Hematopoietic multipotent progenitor cell treated with erythropoietin and hydrocortisone succinate and interleukin-3 and kit ligand, for 6 days (in vitro differentiated cells): ENCODE measurements around the gene GPR137.
"Not testable (repeated sequence)": the region's sequence is repeated elsewhere in the genome, so short reads cannot be mapped to it uniquely, and the experiment has no call there.

Experiments used
- DNase-seq: peaks from one replicate; pipeline ENCODE4 v3.0.0-alpha.2; 2015

GPR137 gene, protein sequence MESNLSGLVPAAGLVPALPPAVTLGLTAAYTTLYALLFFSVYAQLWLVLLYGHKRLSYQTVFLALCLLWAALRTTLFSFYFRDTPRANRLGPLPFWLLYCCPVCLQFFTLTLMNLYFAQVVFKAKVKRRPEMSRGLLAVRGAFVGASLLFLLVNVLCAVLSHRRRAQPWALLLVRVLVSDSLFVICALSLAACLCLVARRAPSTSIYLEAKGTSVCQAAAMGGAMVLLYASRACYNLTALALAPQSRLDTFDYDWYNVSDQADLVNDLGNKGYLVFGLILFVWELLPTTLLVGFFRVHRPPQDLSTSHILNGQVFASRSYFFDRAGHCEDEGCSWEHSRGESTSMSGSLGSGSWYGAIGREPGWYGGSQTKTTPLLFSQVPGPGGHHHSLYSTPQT

DNA sequence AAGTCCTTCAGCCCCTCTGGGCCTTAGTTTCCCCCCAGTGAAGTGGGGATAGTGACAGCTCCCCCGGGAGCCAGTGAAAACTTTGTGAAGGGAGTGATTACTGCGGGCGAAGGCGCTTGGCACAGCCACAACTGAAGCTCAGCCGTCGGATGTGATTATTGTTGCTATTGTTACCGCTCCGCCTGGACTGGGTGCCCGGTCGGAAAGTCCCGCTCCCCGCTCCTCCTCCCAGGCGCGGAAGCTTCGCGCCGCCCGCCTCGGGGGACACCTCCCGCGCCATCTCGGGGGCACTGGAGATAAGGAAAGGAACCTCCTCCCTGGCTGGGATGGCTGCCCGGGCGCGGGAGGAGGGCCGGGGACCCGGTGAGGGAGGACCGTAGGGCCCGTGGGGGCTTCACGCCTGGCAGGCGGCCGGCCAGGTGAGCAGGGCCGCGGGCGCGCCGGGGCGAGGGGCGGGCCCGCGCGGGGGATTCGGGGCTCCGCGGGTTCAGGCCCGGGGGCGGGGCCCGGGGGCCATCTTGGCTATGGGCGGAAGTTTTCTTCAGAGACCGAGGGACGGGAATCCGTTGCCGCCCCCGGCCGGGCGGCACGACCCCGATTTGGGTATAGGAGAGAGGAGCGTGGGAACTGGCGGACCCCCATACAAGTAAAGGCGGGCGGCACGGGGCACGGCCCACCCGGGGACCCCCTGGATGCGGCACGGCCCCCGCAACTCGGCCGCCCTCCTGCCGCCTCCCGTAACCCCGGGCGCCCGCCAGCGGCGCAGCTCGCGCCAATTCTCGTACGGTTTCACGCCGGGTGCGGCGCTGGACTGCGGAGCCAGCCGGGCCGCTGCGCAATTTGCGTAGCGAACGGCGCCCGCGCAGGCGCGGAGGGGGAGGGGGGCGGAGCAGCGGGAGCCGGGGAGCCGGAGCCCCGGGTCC, at the start of gene GPR137:
Gene GPR137 (plus strand): TSS at position 887 of the 923 bp plus-strand sequence. CDS start 677 bp downstream, outside the sequence.
- peak; percentile 89 for DNase-seq

DNA sequence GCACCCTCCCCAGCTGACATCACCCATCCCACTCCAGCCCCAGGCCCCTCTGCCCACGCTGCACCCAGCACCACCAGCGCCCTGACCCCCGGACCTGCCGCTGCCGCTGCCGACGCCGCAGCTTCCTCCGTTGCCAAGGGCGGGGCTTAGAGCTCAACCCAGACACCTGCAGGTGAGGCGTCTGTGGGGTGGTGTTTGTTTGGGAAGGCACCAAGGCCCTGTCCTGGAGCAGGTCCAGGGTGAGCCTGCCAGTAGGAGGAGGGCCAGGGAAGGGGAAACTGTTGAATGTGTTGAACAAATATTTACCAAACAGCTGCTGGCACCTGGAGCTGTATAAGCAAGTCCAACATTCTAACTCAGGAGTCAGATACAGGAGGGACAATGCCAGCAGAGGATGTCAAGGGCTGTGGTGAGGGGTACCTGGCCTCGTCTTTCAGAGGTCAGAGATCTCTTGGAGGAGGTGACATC, 48.1 kb upstream of the GPR137 start:
- no peak for DNase-seq

DNA sequence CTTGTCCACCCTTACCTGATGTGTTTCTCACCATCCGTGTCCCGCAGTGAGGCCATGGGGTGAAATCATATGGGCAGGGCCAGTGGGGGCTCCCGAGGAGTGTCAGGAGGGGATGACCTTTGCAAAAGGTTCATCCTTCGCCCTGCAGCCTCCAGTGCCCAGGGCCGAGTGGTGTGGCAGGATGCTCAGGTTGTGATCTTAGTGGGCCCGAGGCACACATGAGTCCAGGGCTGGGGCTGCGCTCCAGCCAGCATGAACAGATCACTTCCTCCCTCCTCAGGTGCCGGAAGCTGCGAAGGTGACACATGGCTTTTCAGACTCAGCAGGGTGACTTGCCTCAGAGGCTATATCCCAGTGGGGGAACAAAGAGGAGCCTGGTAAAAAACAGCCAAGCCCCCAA, 47.6 kb upstream of the GPR137 start:
- no peak for DNase-seq

DNA sequence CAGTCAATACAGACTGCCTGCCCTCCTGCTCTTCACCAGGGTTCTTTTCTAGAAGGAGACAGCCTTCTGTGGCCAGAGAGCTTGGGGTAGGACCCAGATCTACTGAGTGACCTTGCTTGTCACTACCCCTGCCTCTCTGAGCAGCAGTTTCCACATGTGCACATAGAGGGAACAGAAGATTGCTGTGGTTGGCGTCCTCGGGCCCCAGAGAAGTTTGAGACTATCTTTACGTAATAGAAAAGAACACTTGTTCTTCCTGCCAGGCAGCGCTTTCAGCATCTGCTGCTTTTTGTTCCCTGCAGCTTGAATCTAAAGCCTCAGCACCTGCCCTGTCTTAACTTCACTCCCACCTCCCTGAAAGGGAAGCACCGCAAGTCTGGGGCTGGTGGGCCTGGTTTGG, 46.6 kb upstream of the GPR137 start:
- DNase-seq = no peak

DNA sequence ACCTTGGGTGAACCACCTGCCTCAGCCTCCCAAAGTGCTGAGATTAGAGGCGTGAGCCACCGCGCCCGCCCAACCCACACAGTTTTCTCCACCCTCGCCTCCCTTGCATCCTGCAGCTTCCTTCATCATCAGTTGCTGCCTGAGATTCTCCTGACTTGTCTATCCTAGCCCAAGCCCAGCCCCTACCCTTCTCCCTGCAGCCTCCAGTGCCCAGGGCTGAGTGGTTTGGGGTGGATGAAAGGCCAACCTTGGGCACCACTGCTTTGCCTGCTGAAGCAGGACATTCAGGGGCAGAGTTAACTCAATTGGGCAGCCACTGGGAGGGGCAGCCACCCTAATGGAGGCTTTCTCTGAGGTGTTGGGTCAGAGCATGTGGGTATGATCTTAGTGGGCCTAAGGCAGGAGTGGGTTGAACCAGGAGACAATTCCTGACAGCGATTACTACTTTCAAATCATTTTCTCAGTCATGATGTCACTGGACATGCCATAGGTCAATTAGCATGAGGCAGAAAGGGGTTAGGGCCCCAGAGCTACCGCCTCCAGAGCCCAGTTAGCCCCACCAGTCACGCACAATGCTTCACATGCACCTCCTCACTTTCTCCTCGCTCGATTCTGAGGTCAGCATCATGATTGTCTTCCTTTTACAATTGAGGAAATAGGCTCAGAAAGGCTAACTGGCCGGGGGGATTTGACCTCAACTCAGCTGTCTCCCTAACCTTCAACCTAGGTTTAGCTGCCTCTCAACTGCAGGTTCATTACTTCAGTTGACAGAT, 45.8 kb upstream of the GPR137 start:
- DNase-seq = no peak

DNA sequence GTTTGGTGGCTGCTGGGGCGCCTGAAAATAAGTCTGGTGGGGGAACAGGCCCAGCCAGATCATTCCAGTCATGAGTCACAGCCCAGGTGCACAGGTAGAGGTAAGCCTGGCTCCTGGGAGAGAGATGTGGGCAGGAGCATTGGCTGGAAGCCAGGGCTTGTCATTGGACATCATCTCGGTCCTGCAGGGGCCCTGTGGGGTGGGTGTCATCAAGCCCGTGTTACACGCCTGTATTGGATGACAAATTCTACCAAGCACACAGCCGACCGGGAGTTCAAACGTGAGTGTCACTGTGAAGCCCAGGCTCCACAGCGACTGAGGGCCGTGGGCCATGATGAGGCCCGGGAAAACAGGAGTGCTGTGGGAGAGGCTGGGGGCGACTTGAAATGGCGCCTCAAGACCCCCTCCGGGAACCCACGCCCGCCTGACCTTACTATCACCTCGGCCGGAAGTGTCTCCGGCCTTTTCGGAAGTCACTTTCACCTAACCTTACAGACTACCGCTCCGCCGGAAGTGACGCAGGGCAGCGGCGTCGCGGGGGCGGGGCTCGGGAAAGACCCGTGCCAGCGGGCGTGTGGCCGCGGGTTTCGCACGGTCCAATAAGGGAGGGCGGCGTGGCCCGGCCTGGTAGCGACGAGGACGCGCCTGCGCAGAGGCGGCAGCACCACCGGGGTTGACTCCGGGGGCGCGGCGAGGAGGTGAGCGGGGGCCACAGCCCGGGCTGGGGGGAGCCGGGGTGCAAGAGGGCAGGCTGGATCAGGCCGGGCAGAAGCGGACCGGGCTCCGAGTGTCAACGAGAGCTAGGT, 45.0 kb upstream of the GPR137 start, which contains the start of gene FKBP2:
Gene FKBP2 (plus strand): TSS at position 661 of the 806 bp plus-strand sequence. CDS start 1,293 bp downstream, outside the sequence.
- peak; percentile 98 for DNase-seq

DNA sequence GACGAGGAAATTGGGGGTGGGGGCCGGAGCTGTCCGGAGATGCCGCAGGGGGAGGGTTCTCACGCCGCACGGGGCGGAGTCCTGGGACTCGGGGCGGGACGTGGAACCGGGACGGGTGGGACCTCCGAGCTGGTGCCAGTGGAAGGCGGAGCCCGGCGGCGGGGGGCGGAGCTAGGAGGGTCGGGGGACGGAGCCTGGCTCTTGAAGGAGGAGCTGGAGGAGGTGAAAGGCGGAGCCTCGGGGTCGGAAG, 44.5 kb upstream of the GPR137 start:
- DNase-seq = no peak

DNA sequence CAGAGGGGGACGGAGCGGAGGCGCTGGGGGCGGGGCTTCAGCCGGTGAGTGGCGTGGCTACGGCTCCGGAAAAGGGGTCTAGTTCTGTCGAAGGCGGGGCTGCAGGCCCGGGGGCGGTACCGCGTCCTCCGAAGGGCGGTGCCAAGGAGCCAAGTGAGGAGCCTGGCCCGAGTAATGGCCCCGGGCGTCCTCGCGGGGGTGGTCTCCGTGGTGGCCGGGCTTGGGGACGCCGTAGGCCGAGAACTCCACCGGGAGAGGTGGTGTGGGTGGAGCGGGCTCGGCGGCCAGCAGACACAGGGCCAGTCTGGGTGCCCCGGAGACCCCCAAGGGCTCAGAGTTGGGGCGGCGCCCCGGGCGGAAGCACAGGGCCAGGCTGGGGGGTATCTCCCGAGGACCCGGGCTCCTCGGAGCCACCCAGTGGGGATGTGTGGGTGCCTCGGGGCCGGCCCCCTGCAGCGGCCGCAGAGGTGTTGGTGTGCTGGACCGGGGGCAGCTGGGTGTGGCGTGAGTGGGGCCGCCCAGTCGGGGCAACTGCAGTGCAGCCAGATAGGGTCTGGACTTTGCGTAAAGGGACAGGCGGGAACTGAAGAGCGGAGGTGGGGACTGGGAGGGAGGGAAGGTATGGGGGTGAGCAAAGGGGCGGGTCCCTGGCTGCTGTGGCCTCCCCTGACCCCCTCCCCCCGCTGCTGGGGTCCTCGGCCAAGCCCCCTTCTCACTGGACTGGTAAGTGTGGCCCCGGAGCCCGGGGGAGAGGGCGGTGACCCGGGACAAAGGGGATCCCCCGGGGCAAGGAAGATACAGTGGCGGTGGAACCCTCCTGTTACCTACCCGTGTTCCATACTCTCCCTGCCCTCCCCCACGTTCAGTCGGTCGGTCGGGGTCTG, 43.9 kb upstream of the GPR137 start:
- DNase-seq = peak; percentile 99

DNA sequence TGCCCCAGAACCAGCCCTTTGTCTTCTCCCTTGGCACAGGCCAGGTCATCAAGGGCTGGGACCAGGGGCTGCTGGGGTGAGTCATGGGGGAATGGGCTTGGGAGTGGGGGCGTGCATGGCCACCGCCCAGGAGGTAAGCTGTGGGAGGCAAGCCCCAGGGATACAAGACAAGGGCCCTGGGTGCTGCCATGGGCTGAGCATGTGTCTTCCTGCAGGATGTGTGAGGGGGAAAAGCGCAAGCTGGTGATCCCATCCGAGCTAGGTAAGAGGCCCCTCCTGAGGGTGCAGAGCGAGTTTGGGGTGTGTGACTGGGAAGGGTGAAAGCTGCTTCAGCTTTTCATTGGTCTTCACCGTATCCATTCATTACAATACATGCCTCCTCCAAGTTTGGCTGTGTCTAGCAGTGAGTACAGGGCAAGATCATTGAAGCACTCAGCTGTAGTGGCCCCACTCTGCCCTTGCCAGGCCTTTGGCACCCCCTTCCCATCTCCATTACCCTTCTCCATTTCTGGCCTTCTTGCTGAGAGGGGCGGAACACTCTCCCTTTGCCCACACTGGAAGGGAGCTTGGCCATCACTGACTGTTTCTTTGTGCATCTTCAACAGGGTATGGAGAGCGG, 42.3 kb upstream of the GPR137 start:
- no peak for DNase-seq

DNA sequence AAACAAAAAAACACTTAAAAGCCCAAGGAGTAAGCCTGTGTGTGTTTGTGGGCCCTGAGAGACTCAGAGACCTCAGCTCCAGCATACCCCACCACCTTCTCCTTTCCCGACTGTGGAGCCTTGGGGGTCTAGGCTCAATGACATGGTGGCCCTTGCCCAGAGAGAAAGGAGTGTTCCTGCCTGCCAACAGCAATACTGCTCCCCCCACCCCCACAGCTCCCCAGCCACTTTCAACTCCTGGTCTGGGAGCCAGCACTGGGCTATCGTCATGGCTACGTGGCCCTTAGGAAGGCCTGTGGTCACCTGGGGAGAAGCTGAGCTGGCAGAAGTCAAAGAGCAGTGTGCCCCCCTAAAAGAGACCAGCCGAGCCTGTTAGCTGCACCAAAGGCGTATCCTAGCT, 41.5 kb upstream of the GPR137 start:
- DNase-seq = no peak

DNA sequence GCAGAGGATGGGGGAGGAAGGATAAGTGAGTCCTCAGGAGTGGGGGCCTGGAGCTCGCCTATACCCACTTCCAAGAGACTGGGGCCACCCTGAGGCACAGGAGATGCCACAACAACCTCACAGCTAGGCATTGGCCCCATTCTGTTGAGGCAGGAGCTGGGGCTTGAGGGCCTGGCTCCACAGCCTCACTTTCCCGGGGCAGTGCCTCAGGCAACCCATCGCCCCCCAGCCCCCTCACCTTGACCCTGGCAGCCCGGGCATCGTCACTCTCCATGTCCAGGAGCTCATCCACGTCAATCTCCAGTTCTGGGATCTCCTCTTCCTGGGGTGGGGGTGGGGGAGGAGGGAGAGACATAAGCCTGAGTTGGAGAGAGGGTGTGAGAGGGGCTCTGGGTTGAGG, 40.7 kb upstream of the GPR137 start:
- peak; percentile 38 for DNase-seq

DNA sequence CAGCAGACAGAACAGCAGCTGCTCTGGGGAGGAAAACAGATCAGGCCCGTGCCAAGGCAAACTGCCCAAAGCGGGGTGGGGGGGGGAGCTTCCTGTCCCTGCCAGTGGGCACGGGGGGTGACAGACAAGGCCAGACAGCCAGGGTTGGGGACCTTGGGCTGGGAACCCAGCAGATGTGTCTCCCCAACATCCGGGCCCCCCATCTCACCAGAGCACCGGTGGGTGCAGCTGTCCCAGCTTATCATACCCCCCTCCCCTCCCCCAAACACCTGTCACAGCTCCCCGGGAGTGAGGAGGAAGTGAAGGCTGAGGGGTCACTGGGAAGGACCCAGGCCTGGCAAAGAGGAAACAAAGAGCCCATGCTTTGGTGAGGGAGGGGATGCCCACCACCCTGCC, 40.2 kb upstream of the GPR137 start:
- peak; percentile 57 for DNase-seq

DNA sequence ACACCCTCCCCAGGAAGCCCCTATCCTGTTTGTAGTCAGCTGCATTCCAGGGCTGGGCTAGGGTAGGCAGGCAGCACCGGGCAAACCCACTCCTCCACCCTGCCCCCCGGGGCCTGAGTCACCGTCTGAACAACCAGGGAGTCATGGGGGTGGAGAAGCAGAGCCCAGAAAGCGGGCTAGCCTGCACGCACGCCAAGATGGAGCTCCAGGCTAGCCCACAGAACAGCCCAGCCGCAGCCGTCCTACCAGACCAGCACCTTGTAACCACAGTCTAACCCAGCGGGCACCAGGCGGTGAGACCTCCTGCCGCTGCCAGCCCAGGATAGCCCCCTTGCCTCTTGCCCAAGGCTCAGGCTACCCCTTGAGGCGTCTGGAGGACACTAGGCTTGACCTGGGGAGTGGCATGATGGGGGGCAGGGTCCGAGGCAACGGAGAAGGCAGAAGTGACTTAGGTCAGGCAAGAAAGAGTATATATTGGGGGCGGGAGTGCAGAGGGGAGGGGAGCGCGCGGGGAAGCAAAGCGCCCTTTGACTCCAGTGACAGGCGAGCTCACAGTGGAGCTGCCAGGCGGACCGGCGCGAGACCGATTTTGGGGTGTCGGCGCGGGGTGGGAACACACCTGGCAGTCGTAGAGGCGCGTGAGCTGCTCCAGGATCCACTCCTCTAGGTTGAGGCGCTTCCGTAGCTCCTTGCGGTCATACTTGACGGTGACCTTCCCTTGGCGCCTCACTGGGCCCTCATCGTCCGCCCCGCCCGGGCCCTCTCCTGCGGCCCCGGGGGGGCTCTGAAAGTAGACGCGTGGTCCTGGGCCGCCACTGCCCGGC, 39.6 kb upstream of the GPR137 start:
- peak; percentile 87 for DNase-seq

DNA sequence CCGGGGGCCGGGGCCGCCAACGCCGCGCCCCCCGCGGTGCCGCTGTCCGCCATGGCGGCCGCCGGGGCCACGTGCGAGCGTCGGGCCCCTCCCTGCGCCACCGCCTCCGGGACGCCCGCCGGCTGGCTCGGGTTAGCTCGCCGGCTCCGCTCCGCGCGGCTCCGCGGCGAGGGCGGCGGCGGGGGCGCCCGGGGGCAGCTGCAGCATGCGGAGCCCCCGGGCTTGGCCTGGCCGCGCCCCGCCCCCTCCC, 39.1 kb upstream of the GPR137 start:
- not testable (repeated sequence) for DNase-seq

DNA sequence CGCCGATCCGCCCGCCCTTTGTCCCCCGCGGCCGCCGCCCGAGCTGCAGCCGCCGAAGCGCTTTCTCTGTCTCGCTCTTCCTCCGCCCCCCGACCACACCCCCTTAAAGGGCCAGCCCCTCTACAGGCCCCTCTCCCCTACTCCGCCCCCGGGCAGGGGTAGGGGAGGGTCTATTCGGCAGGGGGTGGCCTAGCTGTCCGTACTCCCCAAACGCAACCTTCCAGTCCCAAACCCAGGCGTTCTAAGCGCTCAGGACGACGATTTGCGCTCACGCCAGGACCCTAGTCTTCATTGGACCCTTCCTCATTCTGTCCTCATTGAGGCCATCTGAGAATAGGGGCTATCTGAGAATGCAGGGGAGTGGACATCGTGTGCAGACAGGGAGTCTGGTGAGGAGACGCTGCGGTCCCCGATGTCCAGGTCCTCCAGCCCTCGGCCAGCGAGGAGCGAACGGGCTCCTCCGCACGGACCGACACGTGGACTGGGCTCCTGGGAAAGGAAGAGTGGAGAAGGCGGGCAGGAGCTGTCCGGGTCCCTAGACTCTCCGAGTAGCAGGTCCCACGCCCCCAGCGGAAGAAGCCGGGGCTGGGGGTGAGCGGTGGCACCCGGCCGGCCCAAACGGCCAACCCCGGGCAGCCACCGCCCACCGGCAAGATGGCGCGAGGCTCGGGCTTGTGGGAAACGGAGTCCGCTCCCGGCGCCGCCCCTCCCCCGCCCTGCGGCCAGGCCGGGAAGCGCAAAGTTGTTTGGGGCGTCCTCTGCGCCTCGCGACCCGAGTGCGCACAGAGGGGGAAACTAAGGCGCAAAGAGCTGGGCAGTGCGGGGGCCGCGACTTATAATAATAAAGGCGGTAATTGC, 38.5 kb upstream of the GPR137 start, which contains the start of gene PPP1R14B:
Gene PPP1R14B (minus strand): TSS at position 73 of the 858 bp plus-strand sequence. CDS start 270 bp downstream, outside the sequence.
- DNase-seq = peak; percentile 94

DNA sequence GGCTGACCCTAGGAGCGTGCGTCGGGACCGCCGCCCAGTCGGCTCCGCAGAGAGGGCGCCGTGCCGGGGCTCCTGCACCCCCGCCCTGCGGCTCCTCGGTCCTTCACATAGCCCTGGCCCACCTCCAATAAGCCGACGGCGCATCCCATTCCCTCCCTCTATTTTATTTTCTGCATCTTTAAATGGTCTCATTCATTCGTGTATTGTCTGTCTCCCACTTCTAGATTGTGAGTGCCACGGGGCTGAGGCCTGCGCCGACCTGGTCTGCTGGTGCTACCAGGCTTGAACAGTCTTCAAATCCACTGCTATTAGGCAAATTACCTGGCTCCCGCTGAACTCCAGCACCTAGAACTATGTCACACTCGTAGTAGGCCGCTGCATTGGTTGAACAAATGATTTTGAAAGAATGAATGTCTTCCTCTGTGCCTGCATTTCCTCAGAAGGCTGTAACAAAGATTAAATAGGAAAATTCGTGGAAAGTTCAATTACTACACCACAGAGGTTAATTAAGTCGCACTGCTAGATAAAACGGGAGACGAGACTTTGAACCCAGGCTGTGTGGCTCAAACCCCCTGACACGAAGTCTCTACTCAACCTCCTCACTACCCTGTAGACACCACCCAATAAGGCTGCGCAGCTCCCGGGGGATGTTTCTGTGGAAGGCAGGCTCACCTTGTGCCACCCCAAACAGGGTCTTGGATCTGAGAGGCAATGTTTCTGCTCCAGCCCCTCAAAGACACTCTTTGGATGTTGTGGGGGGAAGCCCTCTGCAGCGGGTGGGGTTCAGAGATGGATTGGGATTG, 37.7 kb upstream of the GPR137 start:
- DNase-seq = no peak

DNA sequence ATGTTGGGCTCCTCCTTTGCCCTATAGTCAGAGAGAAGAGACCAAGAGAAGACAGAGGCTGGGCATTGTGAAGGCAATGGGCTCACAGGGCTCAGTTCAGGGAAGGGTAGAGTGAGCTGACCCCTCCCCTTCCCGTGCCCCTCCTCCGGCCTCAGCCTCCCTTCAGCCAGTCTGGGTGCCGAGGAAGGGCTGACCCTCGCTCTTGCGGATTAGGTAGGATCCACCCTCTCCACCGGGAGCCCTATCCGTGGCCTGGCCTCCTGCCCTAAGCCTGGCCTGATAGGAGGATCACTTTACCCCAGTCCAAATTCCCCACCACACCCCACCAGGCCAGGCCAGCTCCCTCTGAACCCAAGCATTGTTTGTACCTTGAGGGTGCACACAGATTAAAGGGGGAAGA, 37.1 kb upstream of the GPR137 start:
- no peak for DNase-seq

DNA sequence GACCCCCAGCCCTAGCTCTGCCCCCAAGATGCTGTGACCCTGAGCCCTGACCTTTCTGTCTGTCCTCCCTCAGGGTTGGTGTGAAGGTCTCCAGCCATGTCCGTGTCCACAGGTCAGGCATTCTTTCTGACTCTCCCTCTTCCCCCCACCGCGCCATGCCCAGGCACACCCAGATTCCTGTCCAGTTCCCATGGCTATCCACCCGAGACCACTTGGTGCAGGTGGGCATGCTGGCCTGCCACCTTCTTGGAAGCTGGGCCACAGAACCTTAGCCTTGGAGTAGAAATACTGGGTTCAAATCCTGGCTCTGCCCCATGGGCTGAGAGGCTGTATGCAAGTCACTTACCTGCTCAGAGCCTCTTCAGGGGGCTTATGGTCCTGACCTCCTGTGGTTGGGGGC, 36.6 kb upstream of the GPR137 start:
- no peak for DNase-seq
